ENCODE data around the gene HDAC10.

DNA sequence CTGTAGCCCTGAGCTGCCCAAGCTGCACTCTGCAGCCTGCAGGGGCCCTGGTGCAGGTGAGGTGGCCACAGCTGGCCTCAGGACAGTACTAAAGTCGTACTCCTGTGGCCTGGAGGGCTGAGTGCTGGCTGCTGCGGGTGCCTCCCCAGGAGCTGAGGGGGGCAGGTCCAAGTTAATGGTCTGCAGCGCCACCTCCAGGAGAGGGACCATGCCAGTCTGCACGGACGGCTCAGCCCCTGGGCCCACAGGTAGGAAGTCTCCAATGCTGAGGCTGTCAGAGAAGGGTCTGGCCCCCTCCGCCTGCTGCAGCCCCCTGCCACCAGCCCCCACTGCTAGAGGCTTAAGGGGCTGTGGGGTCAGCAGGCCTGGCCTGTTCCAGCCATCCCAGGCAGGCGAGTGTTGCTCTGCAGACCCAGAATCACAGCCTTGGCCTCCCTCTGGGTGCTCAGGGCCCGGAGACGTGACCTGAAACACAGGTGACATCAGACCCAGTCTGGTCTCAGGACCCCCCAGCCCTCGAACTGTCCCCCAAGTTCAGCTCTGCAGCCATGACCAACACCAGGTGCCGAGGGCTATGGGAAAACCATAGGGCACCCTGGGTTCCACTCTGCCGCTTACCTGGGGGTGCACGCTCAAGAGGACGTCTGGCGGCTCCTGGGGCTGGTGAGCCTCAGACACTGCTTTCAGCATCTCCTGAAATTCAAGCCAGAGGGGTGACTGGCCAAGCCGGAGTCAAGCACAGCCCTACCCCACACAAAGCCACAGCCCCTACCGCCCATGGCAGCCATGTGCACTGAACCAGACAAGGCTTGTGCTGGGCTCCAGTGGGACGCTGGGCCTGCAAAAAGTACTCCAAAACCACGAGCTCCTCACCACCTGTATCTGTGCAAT, 29.4 kb downstream of the HDAC10 start:
- TF ChIP-seq CTCF (IDR thresholded peaks at IDR 0.05) = no peak
- no peak for TF ChIP-seq EZH2 (IDR thresholded peaks at IDR 0.05)

Measured in neural progenitor cell (in vitro differentiated cells).